SU-DHL-6 (cell line): Measurements from ENCODE around the gene LSP1.
"Not testable (repeated sequence)": the region's sequence is repeated elsewhere in the genome, so short reads cannot be mapped to it uniquely, and the experiment has no call there.

Source experiments
- H2AFZ ChIP-seq: fragments of 200-600 bp; sonication (generic); 2 replicates; pipeline ENCODE4 v1.6.1; 2014; ENCODE audit warnings: low read depth, mild to moderate bottlenecking, moderate library complexity, mixed read lengths, antibody characterized with exemption, low read length; ENCODE audit not compliant: severe bottlenecking
- H3F3A ChIP-seq: fragments of 200-600 bp; shearing (Covaris generic); 2 replicates; pipeline ENCODE4 v1.6.0; 2016; ENCODE audit warnings: antibody characterized with exemption, mild to moderate bottlenecking; ENCODE audit not compliant: insufficient read depth
- H3K27ac ChIP-seq: fragments of 200-600 bp; sonication (generic); 2 replicates; pipeline ENCODE4 v1.5.1; 2016; ENCODE audit warnings: low read depth, mild to moderate bottlenecking, low read length, moderate library complexity, mixed read lengths
- H3K27me3 ChIP-seq: fragments of 200-600 bp; sonication (generic), shearing (Covaris generic); 2 replicates; pipeline ENCODE4 v1.6.0; 2014; ENCODE audit warnings: mild to moderate bottlenecking, low read length
- H3K36me3 ChIP-seq: fragments of 200-600 bp; sonication (generic); 2 replicates; pipeline ENCODE4 v1.6.1; 2014; ENCODE audit warnings: mild to moderate bottlenecking, low read length, mixed read lengths
- H3K4me2 ChIP-seq: fragments of 300-600, 200-600 bp; shearing (Covaris generic), sonication (generic); 2 replicates; pipeline ENCODE4 v1.6.0; 2014; ENCODE audit warnings: low read length, low read depth, mild to moderate bottlenecking; ENCODE audit not compliant: poor library complexity, severe bottlenecking
- H3K4me3 ChIP-seq: fragments of 200-600 bp; sonication (generic); 2 replicates; pipeline ENCODE4 v1.5.1; 2014; ENCODE audit warnings: antibody characterized with exemption, low read length, mild to moderate bottlenecking, mixed read lengths; ENCODE audit not compliant: insufficient read depth, poor library complexity, severe bottlenecking
- H3K79me2 ChIP-seq: fragments of 200-600 bp; sonication (generic); 2 replicates; pipeline ENCODE4 v1.6.1; 2014; ENCODE audit warnings: mild to moderate bottlenecking, low read length, moderate library complexity; ENCODE audit not compliant: insufficient read depth
- H3K9ac ChIP-seq: fragments of 200-600 bp; sonication (generic); 2 replicates; pipeline ENCODE4 v1.7.0; 2014; ENCODE audit warnings: mild to moderate bottlenecking, low read length
- H3K9me2 ChIP-seq: fragments of 200-600 bp; sonication (generic); replicated peaks from 2 replicates; pipeline ENCODE4 v1.6.1; 2014; ENCODE audit warnings: low read length; ENCODE audit not compliant: insufficient read depth
- H3K9me3 ChIP-seq: fragments of 200-600 bp; sonication (generic); 2 replicates; pipeline ENCODE4 v1.6.1; 2014; ENCODE audit warnings: low read length, mixed read lengths; ENCODE audit not compliant: insufficient read depth
- H4K20me1 ChIP-seq: fragments of 200-600 bp; sonication (generic); 2 replicates; pipeline ENCODE4 v1.6.1; 2014; ENCODE audit warnings: low read depth, mild to moderate bottlenecking, antibody characterized with exemption, low read length, moderate library complexity, mixed read lengths
- EZH2phosphoT487 ChIP-seq: fragments of 200-600 bp; sonication (generic), shearing (Covaris generic); conservative IDR thresholded peaks from 2 replicates; pipeline ENCODE4 v1.6.1; 2018; ENCODE audit warnings: mild to moderate bottlenecking, antibody characterized with exemption, low read length, moderate library complexity, mixed read lengths
- TF ChIP-seq, protein P1 (sequence below): fragments of 200-600 bp; sonication (generic); IDR thresholded peaks from one replicate; pipeline ENCODE4 v1.5.1; 2017; ENCODE audit warnings: antibody characterized with exemption, mild to moderate bottlenecking, low read length, moderate library complexity; ENCODE audit not compliant: insufficient read depth, poor library complexity, severe bottlenecking

LSP1 gene

DNA sequence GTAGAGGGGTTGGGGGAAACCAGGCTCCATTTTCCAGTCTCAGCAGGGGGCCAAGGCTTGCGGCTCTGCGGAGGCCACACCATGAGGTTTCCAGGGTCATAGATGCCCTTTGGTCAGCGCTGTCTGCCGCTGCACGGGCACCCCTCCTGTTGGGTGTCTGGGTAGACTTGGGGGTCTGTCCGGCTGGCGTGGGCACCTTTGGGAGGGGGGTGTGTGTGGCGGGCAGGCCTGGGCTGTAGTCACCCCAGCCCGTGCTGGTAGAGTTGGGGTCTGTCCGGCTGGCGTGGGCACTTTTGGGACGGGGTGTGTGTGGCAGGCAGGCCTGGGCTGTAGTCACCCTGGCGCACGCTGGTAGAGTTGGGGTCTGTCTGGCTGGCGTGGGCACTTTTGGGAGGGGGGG, 18.6 kb downstream of the LSP1 start:
- no peaks in the 10 kb centered on the region for H3K9me2 ChIP-seq
- H3F3A ChIP-seq, result no peaks in the 10 kb centered on the region
- H3K4me3 ChIP-seq, result no peak overlapping the region
- no peak overlapping the region for H3K9ac ChIP-seq
- no peak for TF ChIP-seq EZH2phosphoT487
- TF ChIP-seq, protein P1, sequence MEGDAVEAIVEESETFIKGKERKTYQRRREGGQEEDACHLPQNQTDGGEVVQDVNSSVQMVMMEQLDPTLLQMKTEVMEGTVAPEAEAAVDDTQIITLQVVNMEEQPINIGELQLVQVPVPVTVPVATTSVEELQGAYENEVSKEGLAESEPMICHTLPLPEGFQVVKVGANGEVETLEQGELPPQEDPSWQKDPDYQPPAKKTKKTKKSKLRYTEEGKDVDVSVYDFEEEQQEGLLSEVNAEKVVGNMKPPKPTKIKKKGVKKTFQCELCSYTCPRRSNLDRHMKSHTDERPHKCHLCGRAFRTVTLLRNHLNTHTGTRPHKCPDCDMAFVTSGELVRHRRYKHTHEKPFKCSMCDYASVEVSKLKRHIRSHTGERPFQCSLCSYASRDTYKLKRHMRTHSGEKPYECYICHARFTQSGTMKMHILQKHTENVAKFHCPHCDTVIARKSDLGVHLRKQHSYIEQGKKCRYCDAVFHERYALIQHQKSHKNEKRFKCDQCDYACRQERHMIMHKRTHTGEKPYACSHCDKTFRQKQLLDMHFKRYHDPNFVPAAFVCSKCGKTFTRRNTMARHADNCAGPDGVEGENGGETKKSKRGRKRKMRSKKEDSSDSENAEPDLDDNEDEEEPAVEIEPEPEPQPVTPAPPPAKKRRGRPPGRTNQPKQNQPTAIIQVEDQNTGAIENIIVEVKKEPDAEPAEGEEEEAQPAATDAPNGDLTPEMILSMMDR, result no peak
- H3K36me3 ChIP-seq, result no peaks in the 10 kb centered on the region
- no peak overlapping the region for H3K27ac ChIP-seq
- H3K79me2 ChIP-seq, result no peaks in the 10 kb centered on the region
- H3K4me2 ChIP-seq, result no peak overlapping the region
- no peak overlapping the region for H2AFZ ChIP-seq
- H4K20me1 ChIP-seq, result no peaks in the 10 kb centered on the region; the same call in 1 of the 2 replicates
- no peaks in the 10 kb centered on the region for H3K27me3 ChIP-seq
- H3K9me3 ChIP-seq, result no peaks in the 10 kb centered on the region

DNA sequence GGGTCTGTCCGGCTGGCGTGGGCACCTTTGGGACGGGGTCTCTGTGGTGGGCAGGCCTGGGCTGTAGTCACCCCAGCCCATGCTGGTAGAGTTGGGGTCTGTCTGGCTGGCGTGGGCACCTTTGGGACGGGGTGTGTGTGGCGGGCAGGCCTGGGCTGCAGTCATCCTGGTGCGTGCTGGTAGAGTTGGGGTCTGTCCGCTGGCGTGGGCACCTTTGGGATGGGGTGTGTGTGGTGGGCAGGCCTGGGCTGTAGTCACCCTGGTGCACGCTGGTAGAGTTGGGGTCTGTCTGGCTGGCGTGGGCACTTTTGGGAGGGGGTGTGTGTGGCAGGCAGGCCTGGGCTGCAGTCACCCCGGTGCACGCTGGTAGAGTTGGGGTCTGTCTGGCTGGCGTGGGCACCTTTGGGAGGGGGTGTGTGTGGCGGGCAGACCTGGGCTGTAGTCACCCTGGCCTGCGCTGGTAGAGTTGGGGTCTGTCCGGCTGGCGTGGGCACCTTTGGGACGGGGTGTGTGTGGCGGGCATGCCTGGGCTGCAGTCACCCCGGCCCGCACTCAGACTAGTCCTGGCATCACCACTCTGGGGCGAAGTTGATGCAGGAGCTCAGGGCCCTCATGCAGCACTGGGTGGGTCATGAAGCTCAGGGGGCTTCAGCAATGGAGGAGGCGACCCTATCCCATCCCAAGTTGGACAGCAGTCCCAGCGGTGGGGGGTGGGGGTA, 19.5 kb downstream of the LSP1 start:
- H3K36me3 ChIP-seq, result no peaks in the 10 kb centered on the region
- no peaks in the 10 kb centered on the region for H3F3A ChIP-seq
- no peaks in the 10 kb centered on the region; the same call in 1 of the 2 replicates for H4K20me1 ChIP-seq
- no peaks in the 10 kb centered on the region for H3K79me2 ChIP-seq
- H3K4me2 ChIP-seq, result no peak overlapping the region
- no peak overlapping the region for H3K27ac ChIP-seq
- H2AFZ ChIP-seq, result no peak overlapping the region
- no peaks in the 10 kb centered on the region for H3K9me3 ChIP-seq
- H3K9ac ChIP-seq, result no peak overlapping the region
- TF ChIP-seq, protein P1, result no peak
- no peak for TF ChIP-seq EZH2phosphoT487
- H3K9me2 ChIP-seq, result no peaks in the 10 kb centered on the region
- H3K27me3 ChIP-seq, result no peaks in the 10 kb centered on the region
- no peak overlapping the region for H3K4me3 ChIP-seq

DNA sequence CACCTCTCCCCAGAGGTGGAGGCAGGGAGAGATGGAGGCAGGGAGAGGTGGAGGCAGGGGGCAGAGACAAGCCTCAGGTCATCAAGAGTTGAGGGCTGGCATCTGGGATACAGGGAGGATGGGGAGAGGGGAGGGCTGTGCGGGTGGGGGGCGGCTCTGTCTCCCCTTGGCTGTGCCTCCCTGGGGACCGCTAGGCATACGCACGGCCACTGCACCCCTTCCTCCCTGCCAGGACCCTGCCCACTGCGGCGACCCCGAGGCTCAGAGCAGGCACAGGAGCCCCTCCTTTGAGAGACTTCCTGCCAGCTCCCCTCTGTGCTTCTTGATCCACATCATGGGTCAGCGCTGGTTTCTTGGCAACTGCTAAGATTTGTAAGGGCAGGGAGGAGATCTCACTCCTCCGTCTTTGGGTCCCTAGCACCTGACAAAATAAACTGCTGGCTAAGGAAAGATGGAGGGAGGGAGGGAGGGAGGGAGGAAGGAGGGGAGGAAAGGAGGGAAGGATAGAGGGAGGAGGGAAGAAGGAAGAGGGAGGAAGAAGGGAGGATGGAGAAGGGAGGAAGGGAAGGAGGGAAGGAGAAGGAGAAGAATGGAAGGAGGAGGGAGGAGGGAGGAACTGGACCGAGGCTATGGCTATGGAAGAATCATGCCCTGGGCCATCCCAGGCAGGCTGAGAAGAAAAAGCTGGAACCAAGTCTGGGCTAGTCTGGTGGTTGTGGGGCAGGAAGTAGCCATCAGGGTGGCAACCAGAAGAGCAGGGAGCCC, 20.3 kb downstream of the LSP1 start:
- no peaks in the 10 kb centered on the region for H3K9me3 ChIP-seq
- no peak overlapping the region for H3K4me2 ChIP-seq
- H2AFZ ChIP-seq, result no peak overlapping the region
- no peak overlapping the region for H3K27ac ChIP-seq
- no peak for TF ChIP-seq EZH2phosphoT487
- TF ChIP-seq, protein P1, result no peak
- no peaks in the 10 kb centered on the region for H3K79me2 ChIP-seq
- H3K9me2 ChIP-seq, result no peaks in the 10 kb centered on the region
- H3K9ac ChIP-seq, result no peak overlapping the region
- H3K27me3 ChIP-seq, result no peaks in the 10 kb centered on the region
- H3K36me3 ChIP-seq, result no peaks in the 10 kb centered on the region
- no peaks in the 10 kb centered on the region; the same call in 1 of the 2 replicates for H4K20me1 ChIP-seq
- no peaks in the 10 kb centered on the region for H3F3A ChIP-seq
- H3K4me3 ChIP-seq, result no peak overlapping the region

DNA sequence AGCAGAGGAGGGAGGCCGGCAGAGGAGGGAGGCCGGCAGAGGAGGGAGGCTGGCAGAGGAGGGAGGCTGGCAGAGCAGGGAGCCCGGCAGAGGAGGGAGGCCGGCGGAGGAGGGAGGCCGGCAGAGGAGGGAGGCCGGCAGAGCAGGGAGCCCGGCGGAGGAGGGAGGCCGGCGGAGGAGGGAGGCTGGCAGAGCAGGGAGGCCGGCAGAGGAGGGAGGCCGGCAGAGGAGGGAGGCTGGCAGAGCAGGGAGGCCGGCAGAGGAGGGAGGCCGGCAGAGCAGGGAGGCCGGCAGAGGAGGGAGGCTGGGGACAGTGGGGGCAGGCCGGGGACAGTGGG, 20.9 kb downstream of the LSP1 start:
- H3K79me2 ChIP-seq, H3K9me2 ChIP-seq, H3K27ac ChIP-seq, H3K36me3 ChIP-seq, H2AFZ ChIP-seq, H3F3A ChIP-seq, H3K9me3 ChIP-seq, H3K4me2 ChIP-seq, H3K9ac ChIP-seq, H3K4me3 ChIP-seq, H3K27me3 ChIP-seq, H4K20me1 ChIP-seq: not testable (repeated sequence)

DNA sequence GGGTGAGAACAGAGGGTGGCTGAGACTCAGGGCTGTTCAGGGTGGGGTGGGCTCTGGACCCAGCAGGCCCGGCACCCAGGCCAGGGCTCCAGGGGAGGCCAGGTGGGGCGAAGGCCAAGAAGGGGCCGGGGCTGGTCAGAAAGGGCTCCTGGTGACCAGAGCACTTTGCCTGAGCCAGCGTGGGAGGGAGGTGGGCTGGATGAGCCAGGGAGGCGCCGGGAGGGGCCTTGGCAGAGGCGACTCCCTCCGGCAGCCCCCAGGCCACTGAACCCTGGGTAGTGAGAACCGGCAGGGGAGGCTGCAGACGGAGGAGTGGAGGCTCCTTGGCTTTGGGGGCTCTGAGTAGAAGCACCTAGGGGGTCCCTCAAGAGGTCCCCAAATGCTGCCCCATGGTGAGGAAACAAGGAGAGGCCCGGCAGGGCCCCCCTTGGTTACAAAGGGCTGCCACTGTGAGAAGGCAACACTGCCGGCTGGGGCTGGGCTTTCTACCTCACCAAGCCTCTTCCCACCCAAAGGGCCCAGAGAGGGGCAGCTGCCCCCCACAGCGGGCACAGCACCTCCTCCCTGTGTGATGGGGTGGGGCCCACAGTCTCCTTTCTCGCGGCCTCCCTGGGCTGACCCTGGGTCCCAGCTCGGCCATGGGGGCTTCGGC, 21.7 kb downstream of the LSP1 start:
- not testable (repeated sequence) for H3K9me3 ChIP-seq, H2AFZ ChIP-seq, H3K27ac ChIP-seq, H3K27me3 ChIP-seq, H3K9ac ChIP-seq, H3K4me3 ChIP-seq, H3K79me2 ChIP-seq, H3K4me2 ChIP-seq, H3K9me2 ChIP-seq, H3F3A ChIP-seq, H3K36me3 ChIP-seq, H4K20me1 ChIP-seq
